ENCODE measurements around the gene KRT74. TPM values are rescaled to one million over a fixed set of nuclear protein-coding genes. Genes with fewer than 3 reads are reported as not detected.

Gene KRT74
- total and polyA plus RNA-seq, 2 of the 8 experiments (the other 6 are each of a cell fraction or from before 2014, with no cell fraction given) = not detected

GRCh38 chr12:52601671-52602070 lies 28.0 kb upstream of the KRT74 start (continued):
- TF ChIP-seq CHD7 (IDR thresholded peaks at IDR 0.05; ENCODE audit: insufficient replicate concordance, low read length) (no peak), GTF2F1 (IDR thresholded peaks at IDR 0.05; ENCODE audit: borderline replicate concordance, low read depth, low read length) (no peak), CHD2 (IDR thresholded peaks at IDR 0.05; ENCODE audit: low read length) (no peak), RXRA (IDR thresholded peaks at IDR 0.05; ENCODE audit: insufficient read depth, low read depth, low read length) (no peak), SUZ12 (IDR thresholded peaks at IDR 0.05; ENCODE audit: low read length) (no peak), YY1 (IDR thresholded peaks at IDR 0.05; ENCODE audit: low read depth, low read length) (no peak), KDM5A (IDR thresholded peaks at IDR 0.05; ENCODE audit: low read length) (no peak), CTBP2 (IDR thresholded peaks at IDR 0.05; ENCODE audit: borderline replicate concordance, insufficient read depth, insufficient read length, low read length) (no peak), GABPA (IDR thresholded peaks at IDR 0.05; ENCODE audit: borderline replicate concordance, insufficient read depth, low read length) (no peak)
